Measurements from ENCODE around the gene TCF4. TPM values are rescaled to one million over a fixed set of nuclear protein-coding genes. Genes with fewer than 3 reads are reported as not detected.

TCF4 gene
- total and polyA plus RNA-seq, 7 donors = 8.6 to 68.9 (median 36.8) TPM

GRCh38 chr18:55345103-55345950, 242.7 kb downstream of the TCF4 start:
- ATAC-seq (no peak), DNase-seq (no peak)
- Histone ChIP-seq H3K36me3 (ENCODE audit: insufficient read depth in 1 of 2, low read depth in 1 of 2) (no peaks in the 10 kb centered on the region), H3K4me1 (peaks cover 26% of the 10 kb centered on the region), H3K9me3 (no peaks in the 10 kb centered on the region), H3K4me3 (no peak overlapping the region), H3K27ac (no peak overlapping the region), H3K27me3 (ENCODE audit: insufficient read depth in 3 of 3, low read length in 2 of 3) (no peaks in the 10 kb centered on the region)
- TF ChIP-seq, protein P1, sequence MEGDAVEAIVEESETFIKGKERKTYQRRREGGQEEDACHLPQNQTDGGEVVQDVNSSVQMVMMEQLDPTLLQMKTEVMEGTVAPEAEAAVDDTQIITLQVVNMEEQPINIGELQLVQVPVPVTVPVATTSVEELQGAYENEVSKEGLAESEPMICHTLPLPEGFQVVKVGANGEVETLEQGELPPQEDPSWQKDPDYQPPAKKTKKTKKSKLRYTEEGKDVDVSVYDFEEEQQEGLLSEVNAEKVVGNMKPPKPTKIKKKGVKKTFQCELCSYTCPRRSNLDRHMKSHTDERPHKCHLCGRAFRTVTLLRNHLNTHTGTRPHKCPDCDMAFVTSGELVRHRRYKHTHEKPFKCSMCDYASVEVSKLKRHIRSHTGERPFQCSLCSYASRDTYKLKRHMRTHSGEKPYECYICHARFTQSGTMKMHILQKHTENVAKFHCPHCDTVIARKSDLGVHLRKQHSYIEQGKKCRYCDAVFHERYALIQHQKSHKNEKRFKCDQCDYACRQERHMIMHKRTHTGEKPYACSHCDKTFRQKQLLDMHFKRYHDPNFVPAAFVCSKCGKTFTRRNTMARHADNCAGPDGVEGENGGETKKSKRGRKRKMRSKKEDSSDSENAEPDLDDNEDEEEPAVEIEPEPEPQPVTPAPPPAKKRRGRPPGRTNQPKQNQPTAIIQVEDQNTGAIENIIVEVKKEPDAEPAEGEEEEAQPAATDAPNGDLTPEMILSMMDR (IDR thresholded peaks at IDR 0.05) = no peak
- WGBS, 3 donors = 80 to 81% (median 80%) methylated on average over 7 of the region's 7 CpGs
- intact Hi-C loops (cut with DNase I) = no loop called here

DNA sequence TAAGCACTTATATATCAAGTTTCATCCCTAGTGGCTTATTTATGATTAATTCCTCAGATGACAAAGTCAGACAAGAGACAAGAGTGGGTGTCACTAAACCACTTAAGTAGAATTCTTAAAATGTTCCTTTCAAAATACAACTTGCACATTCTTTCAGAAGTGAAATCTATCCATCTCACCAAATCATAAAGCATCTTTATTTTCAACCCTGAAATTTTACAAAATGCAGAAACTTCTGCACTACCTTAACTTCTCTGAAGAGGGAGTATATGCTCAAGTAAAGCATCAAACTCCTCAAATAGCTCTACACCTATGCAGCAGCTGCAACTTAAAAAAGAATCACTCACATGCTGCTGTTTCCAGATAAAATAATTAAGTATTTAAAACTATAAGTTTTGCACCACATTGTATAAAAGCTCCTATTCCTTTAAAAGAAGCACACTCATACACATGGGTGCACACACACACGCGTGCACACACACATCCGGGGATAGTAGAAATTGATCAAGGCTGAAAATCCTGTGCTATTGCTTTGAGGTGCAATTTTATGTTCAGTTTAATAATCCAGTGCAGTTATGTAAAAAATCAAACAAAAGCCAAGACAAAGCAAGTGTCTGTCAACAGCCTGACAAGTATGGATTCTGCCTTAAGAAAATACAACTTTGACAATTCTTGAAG, 244.5 kb downstream of the TCF4 start:
- no peak for DNase-seq
- no peaks in the 10 kb centered on the region for H3K9me3 ChIP-seq
- intact Hi-C loops (cut with DNase I) = loop anchor here in 1 of 2 donors (2.0 to 5.0 kb wide), 2 partner anchors 59 to 437 kb away; no protein-coding TSS in a partner anchor
- ATAC-seq = peak in 3 of 4 donors; percentile 63 to 75 (median 72)
- no peaks in the 10 kb centered on the region for H3K27me3 ChIP-seq (ENCODE audit: insufficient read depth in 3 of 3, low read length in 2 of 3)
- 60 to 82% (median 73%) methylated on average over 3 of the region's 3 CpGs for WGBS, 3 donors
- TF ChIP-seq, protein P1 (IDR thresholded peaks at IDR 0.05) = peak; percentile 65
- H3K36me3 ChIP-seq (ENCODE audit: insufficient read depth in 1 of 2, low read depth in 1 of 2) = no peaks in the 10 kb centered on the region
- no peak overlapping the region for H3K4me3 ChIP-seq
- H3K27ac ChIP-seq = no peak overlapping the region
- H3K4me1 ChIP-seq = peaks cover 43% of the 10 kb centered on the region

GRCh38 chr18:55340998-55341397, 247.0 kb downstream of the TCF4 start:
- Histone ChIP-seq H3K4me3 (no peak overlapping the region), H3K27ac (peak overlapping the region; percentile 4), H3K27me3 (ENCODE audit: insufficient read depth in 3 of 3, low read length in 2 of 3) (no peaks in the 10 kb centered on the region), H3K4me1 (peaks cover 64% of the 10 kb centered on the region), H3K36me3 (ENCODE audit: insufficient read depth in 1 of 2, low read depth in 1 of 2) (no peaks in the 10 kb centered on the region), H3K9me3 (no peaks in the 10 kb centered on the region)
- 89 to 92% (median 91%) methylated on average over 2 of the region's 2 CpGs for WGBS, 3 donors
- intact Hi-C loops (cut with DNase I) = loop anchor here in 1 of 2 donors (5.0 kb wide), 1 partner anchor 61 kb away; no protein-coding TSS in a partner anchor
- TF ChIP-seq, protein P1 (IDR thresholded peaks at IDR 0.05) = no peak
- ATAC-seq = no peak
- DNase-seq = no peak

- Histone ChIP-seq H3K27ac (peak overlapping the region; percentile 91), H3K9me3 (no peaks in the 10 kb centered on the region), H3K27me3 (ENCODE audit: insufficient read depth in 3 of 3, low read length in 2 of 3) (no peaks in the 10 kb centered on the region), H3K4me1 (peaks cover 64% of the 10 kb centered on the region), H3K36me3 (ENCODE audit: insufficient read depth in 1 of 2, low read depth in 1 of 2) (no peaks in the 10 kb centered on the region), H3K4me3 (no peak overlapping the region)
- TF ChIP-seq, protein P1 (IDR thresholded peaks at IDR 0.05) = no peak
- ATAC-seq (no peak), DNase-seq (no peak)
- WGBS, 3 donors = 74 to 87% (median 82%) methylated on average over 7 of the region's 7 CpGs
- intact Hi-C loops (cut with DNase I) = loop anchor here (2.0 to 5.0 kb wide), 3 partner anchors 62 to 242 kb away; no protein-coding TSS in a partner anchor
Observed at GRCh38 chr18:55339990-55340389, 248.0 kb downstream of the TCF4 start.

All from psoas muscle (tissue), 8 donors.